NCI-H146 treated with DMSO at 0.1 percent for 48 hours (cell line): ENCODE results near the gene SPIN3.
"Not testable (repeated sequence)": the region's sequence is repeated elsewhere in the genome, so short reads cannot be mapped to it uniquely, and the experiment has no call there.

Source experiments
- DNase-seq: peaks from one replicate; lab custom pipeline; 2025; ENCODE audit not compliant: unreplicated experiment; lab: John Stamatoyannopoulos, UW

The SPIN3 gene

GRCh38 chrX:56995271-56995994 is at the start of gene SPIN3:
Gene SPIN3, minus strand, starts transcription at chrX:56995541. Its CDS starts 594 bp downstream, at chrX:56994947.
- DNase-seq: peak; percentile 87

- no peak for DNase-seq
Observed at GRCh38 chrX:57044245-57044644, 48.9 kb upstream of the SPIN3 start.

GRCh38 chrX:57037265-57037664 is 41.9 kb upstream of the SPIN3 start:
- not testable (repeated sequence) for DNase-seq

- no peak for DNase-seq
Observed at GRCh38 chrX:56994375-56995270, 718 bp downstream of the SPIN3 start.

GRCh38 chrX:56987741-56988140 is 7.6 kb downstream of the SPIN3 start:
- DNase-seq: no peak

GRCh38 chrX:56986138-56986537 is 9.2 kb downstream of the SPIN3 start:
- no peak for DNase-seq

- DNase-seq: peak; percentile 1
Observed at GRCh38 chrX:56978172-56978571, 17.2 kb downstream of the SPIN3 start.

GRCh38 chrX:56975611-56976010 is 19.7 kb downstream of the SPIN3 start:
- DNase-seq: no peak

- DNase-seq: no peak
Observed at GRCh38 chrX:56974408-56974807, 20.9 kb downstream of the SPIN3 start.

GRCh38 chrX:56969559-56969958 is 25.8 kb downstream of the SPIN3 start:
- no peak for DNase-seq

- DNase-seq: no peak
Observed at GRCh38 chrX:56968980-56969379, 26.4 kb downstream of the SPIN3 start.

- DNase-seq: no peak
Observed at GRCh38 chrX:56963377-56963776, 32.0 kb downstream of the SPIN3 start.

- DNase-seq: no peak
Observed at GRCh38 chrX:56947699-56948098, 47.6 kb downstream of the SPIN3 start.

GRCh38 chrX:56946201-56946600 is 49.1 kb downstream of the SPIN3 start:
- DNase-seq: not testable (repeated sequence)

GRCh38 chrX:56945226-56945625 is 50.1 kb downstream of the SPIN3 start:
- DNase-seq: not testable (repeated sequence)

GRCh38 chrX:56943264-56943663 is 52.1 kb downstream of the SPIN3 start:
- DNase-seq: no peak
